GM23248 (cell line): ENCODE results near the gene CHST8. TPM values are rescaled to one million over a fixed set of nuclear protein-coding genes. Genes with fewer than 3 reads are reported as not detected.

ENCODE experiments used
- DNase-seq: peaks from one replicate; pipeline ENCODE4 v3.0.0-alpha.2; 2015
- H2AFZ ChIP-seq: fragments of 200-600 bp; sonication (generic); 2 replicates; pipeline ENCODE4 v1.6.1; 2016; ENCODE audit warnings: antibody characterized with exemption
- H3F3A ChIP-seq: fragments of 200-600 bp; sonication (generic); 2 replicates; pipeline ENCODE4 v1.6.1; 2016; ENCODE audit warnings: mild to moderate bottlenecking, antibody characterized with exemption, mixed run types; ENCODE audit not compliant: insufficient read depth
- H3K27ac ChIP-seq: fragments of 200-600 bp; sonication (generic); 2 replicates; pipeline ENCODE4 v1.5.1; 2016; ENCODE audit warnings: mild to moderate bottlenecking
- H3K27me3 ChIP-seq: fragments of 200-600 bp; sonication (generic); replicated peaks from 2 replicates; pipeline ENCODE4 v1.6.1; 2016; ENCODE audit warnings: mild to moderate bottlenecking; ENCODE audit not compliant: insufficient read depth
- H3K36me3 ChIP-seq: fragments of 200-600 bp; sonication (generic); 2 replicates; pipeline ENCODE4 v1.6.1; 2016; ENCODE audit warnings: low read depth, mild to moderate bottlenecking
- H3K4me1 ChIP-seq: fragments of 200-600 bp; sonication (generic); 2 replicates; pipeline ENCODE4 v1.6.1; 2016; ENCODE audit warnings: mild to moderate bottlenecking; ENCODE audit not compliant: insufficient read depth
- H3K4me2 ChIP-seq: fragments of 200-600 bp; sonication (generic); one replicate; pipeline ENCODE4 v1.6.1; 2016; ENCODE audit warnings: mild to moderate bottlenecking; ENCODE audit not compliant: unreplicated experiment
- H3K4me3 ChIP-seq: fragments of 200-600 bp; sonication (generic); 2 replicates; pipeline ENCODE4 v1.5.1; 2016; ENCODE audit warnings: mild to moderate bottlenecking
- H3K79me2 ChIP-seq: fragments of 200-600 bp; sonication (generic); 2 replicates; pipeline ENCODE4 v1.6.1; 2016; ENCODE audit warnings: mild to moderate bottlenecking; ENCODE audit not compliant: insufficient read depth
- H3K9ac ChIP-seq: fragments of 200-600 bp; sonication (generic); 2 replicates; pipeline ENCODE4 v1.6.1; 2016; ENCODE audit warnings: mild to moderate bottlenecking
- H3K9me2 ChIP-seq: fragments of 200-600 bp; sonication (generic); 2 replicates; pipeline ENCODE4 v1.6.1; 2016; ENCODE audit warnings: mixed run types, mild to moderate bottlenecking, moderate library complexity; ENCODE audit not compliant: insufficient read depth
- H3K9me3 ChIP-seq: fragments of 200-600 bp; sonication (generic); one replicate; pipeline ENCODE4 v1.6.1; 2017; ENCODE audit warnings: low read depth
- H4K20me1 ChIP-seq: fragments of 200-600 bp; sonication (generic); 2 replicates; pipeline ENCODE4 v1.6.0; 2016; ENCODE audit not compliant: insufficient read depth
- EZH2 ChIP-seq: fragments of 200-600 bp; sonication (generic); IDR thresholded peaks from 2 replicates; pipeline ENCODE4 v1.6.1; 2018; ENCODE audit warnings: antibody characterized with exemption, mild to moderate bottlenecking; ENCODE audit not compliant: insufficient read depth, poor library complexity, severe bottlenecking
- EZH2phosphoT487 ChIP-seq: fragments of 200-600 bp; sonication (generic); IDR thresholded peaks from 2 replicates; pipeline ENCODE4 v1.6.1; 2018; ENCODE audit warnings: antibody characterized with exemption, moderate library complexity, mild to moderate bottlenecking, low read depth; ENCODE audit not compliant: insufficient read depth
- WGBS, 2 experiments: methylation state at CpG; one replicate each; pipeline ENCODE4 v1.1.6; 2015 to 2017; ENCODE audit warnings: low lambda C conversion rate in 2 of 2, low coverage in 1 of 2; ENCODE audit errors: missing lambda C conversion rate in 2 of 2; 5-methylcytosine and 5-hydroxymethylcytosine counted together
- in situ Hi-C: fragments of 300-500 bp; cut with MboI; formaldehyde crosslinking; loops from 2 replicates; pipeline ENCODE4 v1.15.0; 2020
- polyA plus RNA-seq: library from polyadenylated mRNA; unstranded; fragments of >200 nt; fragmentation: Nextera tagmentation; extraction: Ambion mirVana; gene quantifications from 2 replicates; pipeline ENCODE4 v1.2.1, GENCODE V29; 2016
- total RNA-seq: library from RNA; depleted of rRNA; stranded (reverse); fragments of >200 nt; shearing (Covaris generic); gene quantifications from 2 replicates; pipeline ENCODE4 v1.2.3, GENCODE V29; 2014

CHST8 gene
- total and polyA plus RNA-seq, 2 experiments from 2014 or later: 0.30 to 1.1 TPM

DNA sequence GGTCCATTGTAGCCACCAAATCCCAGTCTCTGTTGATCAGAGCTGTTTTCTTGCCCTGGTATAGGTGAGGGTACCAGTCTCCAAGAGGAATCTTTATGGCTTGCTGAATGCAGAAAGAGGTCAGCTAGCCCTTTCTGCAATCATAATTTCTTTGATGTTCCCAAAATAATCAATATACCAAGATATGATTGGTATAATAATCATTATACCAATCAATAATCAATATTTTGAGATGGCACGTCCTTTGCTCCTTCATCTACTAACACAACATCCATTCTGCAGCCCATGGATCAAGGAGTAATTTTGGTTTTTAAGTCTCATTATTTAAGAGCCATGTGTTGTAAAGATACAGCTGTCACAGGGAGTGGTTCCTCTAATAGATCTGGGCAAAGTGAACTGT is 31.5 kb upstream of the CHST8 start:
- H3K27me3 ChIP-seq: no peaks in the 10 kb centered on the region
- H3F3A ChIP-seq: no peaks in the 10 kb centered on the region
- H4K20me1 ChIP-seq: no peaks in the 10 kb centered on the region
- no peaks in the 10 kb centered on the region for H3K79me2 ChIP-seq
- no peaks in the 10 kb centered on the region for H3K36me3 ChIP-seq
- H2AFZ ChIP-seq: no peak overlapping the region
- H3K9ac ChIP-seq: no peak overlapping the region
- H3K4me3 ChIP-seq: no peak overlapping the region
- WGBS, 2 experiments: 5 to 7% methylated on average over 1 of the region's 1 CpG
- DNase-seq: no peak
- no peaks in the 10 kb centered on the region for H3K9me3 ChIP-seq
- no peaks in the 10 kb centered on the region for H3K4me1 ChIP-seq
- H3K9me2 ChIP-seq: no peaks in the 10 kb centered on the region
- TF ChIP-seq EZH2phosphoT487 (no peak), EZH2 (no peak)
- H3K27ac ChIP-seq: no peak overlapping the region
- in situ Hi-C loops: no loop called here
- H3K4me2 ChIP-seq: no peak overlapping the region

DNA sequence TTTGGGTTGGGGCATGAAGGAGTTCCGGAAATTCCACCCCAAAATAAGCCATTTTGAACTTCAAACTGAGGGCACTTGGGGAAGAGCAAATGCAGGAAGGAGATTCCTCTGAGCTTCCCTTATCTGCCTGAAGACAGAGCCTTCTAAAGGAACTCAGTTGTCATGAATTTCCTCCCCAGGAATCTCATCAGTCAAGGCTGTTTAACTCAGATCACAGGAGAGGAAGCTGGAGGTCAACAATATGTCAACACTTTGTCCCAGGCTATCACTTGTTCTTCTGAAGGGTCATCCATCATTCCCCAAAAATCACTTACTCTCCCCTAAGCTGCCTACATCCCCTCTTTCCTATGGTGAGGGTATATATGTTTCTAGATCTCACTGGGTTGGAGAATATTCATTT is 26.0 kb upstream of the CHST8 start:
- Histone ChIP-seq H3K27ac (no peak overlapping the region), H3K4me1 (no peaks in the 10 kb centered on the region), H3K27me3 (no peaks in the 10 kb centered on the region), H3K4me2 (no peak overlapping the region), H3K9me3 (no peaks in the 10 kb centered on the region), H3K4me3 (no peak overlapping the region), H3K36me3 (no peaks in the 10 kb centered on the region), H3K79me2 (no peaks in the 10 kb centered on the region), H2AFZ (no peak overlapping the region), H3K9ac (no peak overlapping the region), H3K9me2 (no peaks in the 10 kb centered on the region), H4K20me1 (no peaks in the 10 kb centered on the region), H3F3A (no peaks in the 10 kb centered on the region)
- in situ Hi-C loops: no loop called here
- DNase-seq: no peak
- WGBS, 2 experiments: 0 to 8% methylated on average over 1 of the region's 1 CpG
- TF ChIP-seq EZH2 (no peak), EZH2phosphoT487 (no peak)

DNA sequence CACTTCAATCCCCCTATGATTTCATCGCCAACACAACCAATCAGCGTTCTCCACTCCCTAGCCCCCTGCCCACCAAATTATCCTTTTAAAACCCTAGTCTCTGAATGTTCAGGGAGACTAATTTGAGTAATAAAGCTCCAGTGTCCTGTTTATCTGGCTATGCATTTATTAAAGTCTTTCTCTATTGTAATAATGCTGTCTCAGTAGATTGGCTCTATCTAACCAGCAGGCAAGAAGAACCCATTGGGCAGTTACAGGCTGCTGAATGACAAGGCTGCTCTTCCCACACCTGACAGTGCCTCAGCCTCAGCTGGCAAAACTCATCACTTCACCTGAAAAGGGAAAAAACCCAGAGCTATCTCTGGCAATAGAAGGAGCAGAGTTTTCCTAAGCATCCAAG is 20.2 kb upstream of the CHST8 start:
- no peak overlapping the region for H3K27ac ChIP-seq
- in situ Hi-C loops: no loop called here
- WGBS, 2 experiments: 30 to 40% methylated on average over 2 of the region's 2 CpGs

DNA sequence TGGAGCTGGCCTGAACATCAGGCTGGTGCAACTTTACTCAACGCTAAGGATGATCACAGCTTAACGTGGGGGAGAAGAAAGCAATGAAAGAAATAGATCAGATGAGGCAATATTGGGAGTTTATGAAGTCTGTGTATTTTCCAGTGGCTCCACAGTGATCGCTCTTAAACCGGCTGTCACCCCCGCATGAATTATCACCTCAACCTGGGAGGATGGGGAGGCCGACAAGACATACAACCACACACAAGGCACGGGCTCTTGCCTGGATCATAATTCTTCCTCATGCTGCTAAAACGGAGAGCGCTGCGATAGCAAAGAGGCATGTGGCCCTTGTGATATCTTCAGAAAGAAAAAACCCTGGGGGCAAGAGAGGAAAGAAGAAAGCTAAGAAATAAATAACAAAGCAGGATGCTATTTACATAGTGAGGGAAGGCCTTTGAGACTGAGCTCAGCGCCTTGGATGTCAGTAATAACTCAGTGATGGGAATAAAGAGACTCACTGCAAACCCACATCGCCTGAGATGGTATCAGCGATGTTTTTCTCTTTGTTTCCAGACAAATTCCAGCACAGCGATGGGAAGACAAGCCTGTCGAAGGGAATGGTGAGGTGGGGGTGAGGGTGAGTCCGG is 19.1 kb upstream of the CHST8 start:
- H3K4me2 ChIP-seq: no peak overlapping the region
- DNase-seq: no peak
- no peak overlapping the region for H2AFZ ChIP-seq
- H3K4me1 ChIP-seq: no peaks in the 10 kb centered on the region
- TF ChIP-seq EZH2phosphoT487: no peak
- no peak for TF ChIP-seq EZH2
- H4K20me1 ChIP-seq: no peaks in the 10 kb centered on the region
- 44 to 46% methylated on average over 16 of the region's 16 CpGs for WGBS, 2 experiments
- in situ Hi-C loops: no loop called here
- no peaks in the 10 kb centered on the region for H3K79me2 ChIP-seq
- H3F3A ChIP-seq: no peaks in the 10 kb centered on the region
- no peaks in the 10 kb centered on the region for H3K36me3 ChIP-seq
- no peaks in the 10 kb centered on the region for H3K9me3 ChIP-seq
- H3K9ac ChIP-seq: no peak overlapping the region
- H3K9me2 ChIP-seq: no peaks in the 10 kb centered on the region
- H3K4me3 ChIP-seq: no peak overlapping the region
- H3K27me3 ChIP-seq: no peaks in the 10 kb centered on the region
- no peak overlapping the region for H3K27ac ChIP-seq

More for the DNA sequence above, 20.2 kb upstream of the CHST8 start:
- H3K4me3 ChIP-seq: no peak overlapping the region
- H3K9me2 ChIP-seq: no peaks in the 10 kb centered on the region
- no peaks in the 10 kb centered on the region for H3K27me3 ChIP-seq
- no peaks in the 10 kb centered on the region for H3K36me3 ChIP-seq
- no peak for DNase-seq
- no peaks in the 10 kb centered on the region for H3F3A ChIP-seq
- no peak overlapping the region for H3K9ac ChIP-seq
- no peaks in the 10 kb centered on the region for H3K4me1 ChIP-seq
- no peaks in the 10 kb centered on the region for H3K9me3 ChIP-seq
- no peak overlapping the region for H3K4me2 ChIP-seq
- TF ChIP-seq EZH2 (no peak), EZH2phosphoT487 (no peak)
- no peaks in the 10 kb centered on the region for H3K79me2 ChIP-seq
- H4K20me1 ChIP-seq: no peaks in the 10 kb centered on the region
- no peak overlapping the region for H2AFZ ChIP-seq

DNA sequence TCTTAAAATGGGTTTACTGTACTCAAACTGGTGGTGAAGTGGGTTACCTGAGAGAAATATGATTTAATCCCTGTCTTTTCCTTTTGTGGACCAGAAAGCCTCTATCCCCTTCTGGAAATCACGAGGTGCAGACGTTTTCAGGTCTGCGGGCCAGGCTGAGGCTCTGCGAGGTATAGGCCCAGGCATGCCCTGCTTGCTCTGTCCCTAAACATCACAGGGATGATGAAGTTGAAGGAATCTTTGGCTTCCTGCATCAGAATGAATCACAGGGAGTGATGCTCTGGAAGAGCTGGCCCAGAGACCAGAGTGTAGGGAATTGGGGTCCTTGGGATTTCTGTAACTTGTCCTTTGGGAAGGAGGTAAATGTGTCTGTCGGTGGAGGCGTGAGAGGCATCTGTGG is 18.4 kb upstream of the CHST8 start:
- Histone ChIP-seq H3K9me3 (no peaks in the 10 kb centered on the region), H3K27me3 (no peaks in the 10 kb centered on the region), H3K36me3 (no peaks in the 10 kb centered on the region), H3F3A (no peaks in the 10 kb centered on the region), H4K20me1 (no peaks in the 10 kb centered on the region), H3K27ac (no peak overlapping the region), H3K79me2 (no peaks in the 10 kb centered on the region), H3K4me2 (no peak overlapping the region), H3K4me1 (no peaks in the 10 kb centered on the region), H2AFZ (no peak overlapping the region), H3K4me3 (no peak overlapping the region), H3K9me2 (no peaks in the 10 kb centered on the region), H3K9ac (no peak overlapping the region)
- no peak for TF ChIP-seq EZH2phosphoT487
- TF ChIP-seq EZH2: no peak
- DNase-seq: no peak
- in situ Hi-C loops: no loop called here
- 17 to 21% methylated on average over 6 of the region's 6 CpGs for WGBS, 2 experiments
